H1 (cell line): ENCODE measurements around the gene PTAR1. TPM values are rescaled to one million over a fixed set of nuclear protein-coding genes. Genes with fewer than 3 reads are reported as not detected.

Source experiments
- CTCF ChIA-PET: fragments of 300-600 bp; sonication (Branson Sonifier 250); formaldehyde crosslinking; loops from one replicate; lab custom pipeline; 2021; ENCODE audit not compliant: partially characterized antibody; lab: Charles Lee
- POLR2A ChIA-PET: fragments of 300-600 bp; sonication (Branson Sonifier 250); formaldehyde crosslinking; loops from one replicate; lab custom pipeline; 2021; ENCODE audit warnings: inconsistent platforms; ENCODE audit not compliant: partially characterized antibody; lab: Charles Lee
- DNase-seq, 2 experiments: peaks; one replicate each; pipeline versions ENCODE4 v3.0.0 to v3.0.0-alpha.2; 2010 to 2022; ENCODE audit warnings: low spot score in 2 of 2, low read depth in 1 of 2, mixed read lengths in 1 of 2
- FAIRE-seq: peaks from 2 replicates; lab custom pipeline; 2011; peaks lifted over from hg19 to GRCh38; lab: Jason Lieb, UNC
- H2AFZ ChIP-seq: 2 replicates; pipeline ENCODE4 v1.8.1; 2012; ENCODE audit warnings: low read length, inconsistent platforms
- H2AK5ac ChIP-seq: 2 replicates; pipeline ENCODE4 v1.6.1; 2013; ENCODE audit warnings: low read depth, low read length
- H2BK120ac ChIP-seq: replicated peaks from 2 replicates; pipeline ENCODE3; 2013; ENCODE audit warnings: low read depth, low read length, inconsistent platforms
- H2BK12ac ChIP-seq: 2 replicates; pipeline ENCODE4 v1.6.1; 2013; ENCODE audit warnings: low read depth, low read length
- H2BK15ac ChIP-seq: 2 replicates; pipeline ENCODE4 v1.6.1; 2013; ENCODE audit warnings: low read length
- H2BK20ac ChIP-seq: 2 replicates; pipeline ENCODE4 v1.6.1; 2013; ENCODE audit warnings: low read length
- H2BK5ac ChIP-seq: 2 replicates; pipeline ENCODE4 v1.6.1; 2013; ENCODE audit warnings: low read depth, low read length
- H3K14ac ChIP-seq: 2 replicates; pipeline ENCODE4 v1.6.1; 2013; ENCODE audit warnings: inconsistent platforms; ENCODE audit not compliant: insufficient read length
- H3K18ac ChIP-seq: 2 replicates; pipeline ENCODE4 v1.6.1; 2013; ENCODE audit warnings: low read length; ENCODE audit errors: extremely low read depth
- H3K23ac ChIP-seq: 2 replicates; pipeline ENCODE4 v1.6.1; 2013; ENCODE audit warnings: inconsistent platforms; ENCODE audit not compliant: insufficient read length
- H3K23me2 ChIP-seq: 2 replicates; pipeline ENCODE4 v1.6.1; 2013; ENCODE audit warnings: low read depth, low read length
- H3K27ac ChIP-seq: 2 replicates; pipeline ENCODE4 v1.6.1; 2011; ENCODE audit warnings: low read depth, low read length, inconsistent platforms
- H3K27me3 ChIP-seq, 4 experiments: replicated peaks in 1 of 4; 1 replicate in 1 of 4; 2 replicates in 3 of 4; pipeline versions ENCODE4 v1.6.1 to v1.8.1; 2011 to 2013; ENCODE audit warnings: low read length in 3 of 4, mild to moderate bottlenecking in 3 of 4, inconsistent platforms in 2 of 4, mixed read lengths in 2 of 4, moderate library complexity in 1 of 4; ENCODE audit not compliant: control insufficient read depth in 3 of 4, insufficient read depth in 3 of 4; ENCODE audit errors: extremely low read depth in 1 of 4
- H3K36me3 ChIP-seq, 4 experiments: 2 replicates each; pipeline versions ENCODE4 v1.6.1 to v1.8.1; 2011 to 2013; ENCODE audit warnings: mild to moderate bottlenecking in 4 of 4, low read length in 3 of 4, moderate library complexity in 2 of 4, control low read depth in 1 of 4, inconsistent platforms in 1 of 4; ENCODE audit not compliant: insufficient read depth in 4 of 4, control insufficient read depth in 2 of 4
- H3K4ac ChIP-seq: replicated peaks from 2 replicates; pipeline ENCODE3; 2013; ENCODE audit warnings: low read length, low read depth, mixed read lengths, inconsistent platforms; ENCODE audit not compliant: insufficient read length
- H3K4me1 ChIP-seq, 4 experiments: replicated peaks in 1 of 4; 1 replicate in 1 of 4; 2 replicates in 3 of 4; pipeline versions ENCODE4 v1.6.1 to v1.8.1; 2011 to 2013; ENCODE audit warnings: low read length in 3 of 4, inconsistent platforms in 2 of 4, mixed read lengths in 1 of 4; ENCODE audit not compliant: insufficient read depth in 4 of 4, control insufficient read depth in 3 of 4
- H3K4me2 ChIP-seq, 2 experiments: 2 replicates each; pipeline versions ENCODE4 v1.6.1 to v1.8.1; 2011 to 2013; ENCODE audit warnings: low read depth in 2 of 2, low read length in 2 of 2, control low read depth in 1 of 2, inconsistent platforms in 1 of 2, mild to moderate bottlenecking in 1 of 2; ENCODE audit not compliant: insufficient read depth in 1 of 2
- H3K4me3 ChIP-seq, 4 experiments: fragments of 200-600, 300-600 bp in 1 of 4; sonication (generic), shearing (Covaris generic), sonication (Bioruptor Twin) in 1 of 4; 2 replicates each; pipeline versions ENCODE4 v1.5.1 to v1.8.1; 2011 to 2016; ENCODE audit warnings: low read length in 4 of 4, low read depth in 3 of 4, control low read depth in 2 of 4, inconsistent platforms in 2 of 4, mild to moderate bottlenecking in 2 of 4, mixed read lengths in 1 of 4, moderate library complexity in 1 of 4; ENCODE audit not compliant: insufficient read depth in 2 of 4; ENCODE audit errors: extremely low read depth in 1 of 4
- H3K56ac ChIP-seq: replicated peaks from 2 replicates; pipeline ENCODE3; 2013; ENCODE audit warnings: low read depth, mild to moderate bottlenecking, mixed read lengths, low read length, inconsistent platforms; ENCODE audit not compliant: insufficient read length
- H3K79me1 ChIP-seq: 2 replicates; pipeline ENCODE4 v1.6.1; 2013; ENCODE audit warnings: low read depth, low read length, control low read depth
- H3K79me2 ChIP-seq, 2 experiments: 2 replicates each; pipeline versions ENCODE4 v1.6.1 to v1.8.1; 2012 to 2013; ENCODE audit warnings: low read length in 2 of 2, mild to moderate bottlenecking in 2 of 2, inconsistent platforms in 1 of 2; ENCODE audit not compliant: insufficient read depth in 2 of 2, control insufficient read depth in 1 of 2
- H3K9ac ChIP-seq, 4 experiments: replicated peaks in 1 of 4; 1 replicate in 1 of 4; 2 replicates in 3 of 4; pipeline versions ENCODE4 v1.6.1 to v1.8.1; 2011 to 2013; ENCODE audit warnings: low read depth in 3 of 4, low read length in 3 of 4, control low read depth in 2 of 4, mild to moderate bottlenecking in 2 of 4, moderate library complexity in 2 of 4, inconsistent platforms in 1 of 4; ENCODE audit errors: extremely low read depth in 1 of 4
- H3K9me3 ChIP-seq, 2 experiments: 2 replicates each; pipeline versions ENCODE4 v1.6.1 to v1.8.1; 2012 to 2013; ENCODE audit warnings: mild to moderate bottlenecking in 2 of 2, moderate library complexity in 2 of 2, control low read depth in 1 of 2, inconsistent platforms in 1 of 2, low read depth in 1 of 2, low read length in 1 of 2, mixed read lengths in 1 of 2; ENCODE audit not compliant: insufficient read depth in 2 of 2
- H4K20me1 ChIP-seq, 2 experiments: replicated peaks in 1 of 2; 2 replicates each; pipeline versions ENCODE3 to v1.8.1; 2011 to 2013; ENCODE audit warnings: inconsistent platforms in 2 of 2, low read length in 2 of 2, mild to moderate bottlenecking in 1 of 2; ENCODE audit not compliant: insufficient read depth in 2 of 2, control insufficient read depth in 1 of 2
- H4K5ac ChIP-seq: 2 replicates; pipeline ENCODE4 v1.6.1; 2013; ENCODE audit warnings: low read length, low read depth, mixed read lengths, inconsistent platforms; ENCODE audit not compliant: insufficient read length
- H4K8ac ChIP-seq: 2 replicates; pipeline ENCODE4 v1.8.0; 2013; ENCODE audit warnings: mild to moderate bottlenecking, moderate library complexity, low read length, inconsistent platforms; ENCODE audit not compliant: insufficient read depth; ENCODE audit errors: extremely low read depth
- H4K91ac ChIP-seq: replicated peaks from 2 replicates; pipeline ENCODE3; 2013; ENCODE audit warnings: low read length, mixed read lengths, inconsistent platforms; ENCODE audit not compliant: insufficient read length
- BACH1 ChIP-seq: IDR thresholded peaks from 2 replicates; pipeline ENCODE4 v1.6.1; 2012; ENCODE audit warnings: low read length, improper control_type of control experiment
- BRCA1 ChIP-seq: IDR thresholded peaks from 2 replicates; pipeline ENCODE4 v1.6.1; 2012; ENCODE audit warnings: low read depth, low read length, improper control_type of control experiment
- EP300 ChIP-seq, 2 experiments: IDR thresholded peaks; 1 replicate in 1 of 2; 2 replicates in 1 of 2; pipeline ENCODE4 v1.6.1; 2011 to 2012; ENCODE audit warnings: low read depth in 2 of 2, low read length in 2 of 2, mild to moderate bottlenecking in 2 of 2, borderline replicate concordance in 1 of 2, inconsistent platforms in 1 of 2, moderate library complexity in 1 of 2
- GABPA ChIP-seq: IDR thresholded peaks from 2 replicates; pipeline ENCODE4 v1.6.1; 2011; ENCODE audit warnings: mild to moderate bottlenecking, low read length, moderate library complexity, borderline replicate concordance; ENCODE audit not compliant: insufficient read depth
- GTF2F1 ChIP-seq: IDR thresholded peaks from 2 replicates; pipeline ENCODE4 v1.6.1; 2012; ENCODE audit warnings: low read depth, low read length, improper control_type of control experiment, borderline replicate concordance
- HDAC6 ChIP-seq: IDR thresholded peaks from one replicate; pipeline ENCODE4 v1.7.1; 2012; ENCODE audit warnings: low read depth, mild to moderate bottlenecking, inconsistent platforms, low read length, moderate library complexity
- KDM1A ChIP-seq: fragments of 200-600, 300-600 bp; sonication (generic); IDR thresholded peaks from 2 replicates; pipeline ENCODE4 v1.7.1; 2016; ENCODE audit warnings: mild to moderate bottlenecking, low read length, borderline replicate concordance
- KDM5A ChIP-seq: fragments of 200-600 bp; IDR thresholded peaks from 2 replicates; pipeline ENCODE4 v1.7.1; 2012; ENCODE audit warnings: mild to moderate bottlenecking, low read length, inconsistent platforms, mixed read lengths
- NRF1 ChIP-seq: IDR thresholded peaks from 2 replicates; pipeline ENCODE4 v1.6.1; 2011; ENCODE audit warnings: mild to moderate bottlenecking, low read depth, low read length, improper control_type of control experiment
- PHF8 ChIP-seq: fragments of 200-600 bp; sonication (generic); conservative IDR thresholded peaks from 2 replicates; pipeline ENCODE4 v1.7.1; 2012; ENCODE audit warnings: low read depth, mild to moderate bottlenecking, inconsistent platforms, low read length, moderate library complexity
- POLR2AphosphoS5 ChIP-seq: IDR thresholded peaks from 2 replicates; pipeline ENCODE4 v1.6.1; 2011; ENCODE audit warnings: low read depth, low read length
- RXRA ChIP-seq: IDR thresholded peaks from 2 replicates; pipeline ENCODE4 v1.6.1; 2011; ENCODE audit warnings: low read depth, mild to moderate bottlenecking, low read length, moderate library complexity; ENCODE audit not compliant: insufficient read depth
- SIRT6 ChIP-seq: IDR thresholded peaks from one replicate; pipeline ENCODE4 v1.7.1; 2012; ENCODE audit warnings: low read length, inconsistent platforms
- YY1 ChIP-seq: IDR thresholded peaks from 2 replicates; pipeline ENCODE4 v1.6.1; 2011; ENCODE audit warnings: low read depth, mild to moderate bottlenecking, low read length
- ZNF274 ChIP-seq: IDR thresholded peaks from 2 replicates; pipeline ENCODE4 v1.7.0; 2012; ENCODE audit warnings: low read length, borderline replicate concordance; ENCODE audit errors: extremely low read depth
- WGBS, 2 experiments: shearing (Covaris generic) in 1 of 2; methylation state at CpG; one replicate each; pipeline versions ENCODE4 v1.1.6 to v1.1.7; 2013 to 2015; ENCODE audit warnings: low lambda C conversion rate in 2 of 2, mixed read lengths in 2 of 2, inconsistent platforms in 1 of 2, low coverage in 1 of 2, missing lambda C conversion rate in 1 of 2; ENCODE audit not compliant: insufficient replicate concordance in 2 of 2, insufficient coverage in 1 of 2, insufficient read length in 1 of 2; ENCODE audit errors: extremely low coverage in 1 of 2, missing lambda C conversion rate in 1 of 2; 5-methylcytosine and 5-hydroxymethylcytosine counted together
- polyA plus RNA-seq, 7 experiments: library from polyadenylated mRNA; depleted of rRNA in 3 of 7; stranded (reverse) in 5 of 7; unstranded in 2 of 7; fragments of >200 nt in 5 of 7; fragments of 200-250 nt in 2 of 7; gene quantifications; 1 replicate in 5 of 7; 2 replicates in 1 of 7; 4 replicates in 1 of 7; pipeline versions ENCODE4 v1.2.1 to v1.2.3, GENCODE V29; 2011 to 2013; ENCODE audit warnings: missing spikeins in 2 of 7, mixed read lengths in 2 of 7
- total RNA-seq: library from RNA; stranded (reverse); fragmentation: NEBNext Ultra II Directional; extraction: Animal tissue kit (Norgen Biotek cat#: 25700); gene quantifications from 2 replicates; pipeline ENCODE4 v1.2.1, GENCODE V29; 2021

Gene PTAR1
- total and polyA plus RNA-seq, 2 of the 8 experiments (the other 6 are each of a cell fraction or from before 2014, with no cell fraction given) = 19.5 to 84.9 TPM

DNA sequence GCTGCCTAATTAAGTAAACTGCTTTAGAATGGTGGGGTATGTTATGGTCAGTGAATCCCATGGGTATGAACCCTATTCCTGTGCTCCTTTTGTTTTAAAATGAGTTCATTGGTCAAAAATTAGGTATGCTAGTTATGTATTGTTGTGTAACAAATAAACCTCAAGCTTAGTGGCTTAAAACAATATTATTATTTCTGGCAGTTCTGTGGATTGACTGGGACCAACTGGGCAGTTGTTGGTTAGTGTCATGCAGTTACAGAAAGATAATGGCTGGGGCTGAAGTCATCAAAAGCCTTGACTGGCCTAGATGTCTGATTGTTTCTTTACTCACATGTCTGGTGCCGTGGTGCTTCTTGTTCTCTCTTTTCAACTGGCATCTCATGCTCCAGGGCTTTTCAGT lies 8.9 kb upstream of the PTAR1 start:
- H3K9me3 ChIP-seq = 0 out of 4 replicates have a peak, but pooled peaks cover 0 to 2% of the 10 kb centered on the region in 2 experiments
- ChIA-PET CTCF (no interaction called here), POLR2A (interaction anchor here (1.0 kb wide), 1 partner anchor 10 kb away, joined by 3 read pairs; no protein-coding TSS in a partner anchor)
- no peaks in the 10 kb centered on the region for H4K20me1 ChIP-seq
- H2AK5ac ChIP-seq = no peak overlapping the region
- no peak overlapping the region for H2BK15ac ChIP-seq
- no peak for DNase-seq
- no peak overlapping the region for H3K27ac ChIP-seq
- H3K27me3 ChIP-seq = no peaks in the 10 kb centered on the region
- H2BK20ac ChIP-seq = peak overlapping the region; percentile 72; the same call in 1 of the 2 replicates
- no peak overlapping the region for H3K18ac ChIP-seq
- no peaks in the 10 kb centered on the region for H3K23me2 ChIP-seq
- peaks cover 0 to 4% (median 1%) of the 10 kb centered on the region in 4 experiments; a peak in 3 of 7 replicates for H3K4me1 ChIP-seq
- H3K36me3 ChIP-seq = no peaks in the 10 kb centered on the region
- WGBS, 2 experiments = 82% methylated on average over 1 of the region's 1 CpG; no CpG with 5 or more reads in 1 of the 2 experiments
- no peak overlapping the region for H4K91ac ChIP-seq
- no peak overlapping the region for H3K9ac ChIP-seq
- no peak overlapping the region for H3K4me2 ChIP-seq
- no peak for FAIRE-seq
- H2BK12ac ChIP-seq = no peak overlapping the region; the same call in 1 of the 2 replicates
- no peak overlapping the region for H2BK120ac ChIP-seq
- H3K56ac ChIP-seq = no peak overlapping the region
- no peak overlapping the region for H2BK5ac ChIP-seq
- H3K4ac ChIP-seq = peak overlapping the region; percentile 32
- H3K79me1 ChIP-seq = no peaks in the 10 kb centered on the region
- no peak overlapping the region for H3K14ac ChIP-seq
- H4K8ac ChIP-seq = no peak overlapping the region
- H3K4me3 ChIP-seq = no peak overlapping the region
- no peaks in the 10 kb centered on the region for H3K79me2 ChIP-seq
- no peak overlapping the region for H4K5ac ChIP-seq
- H3K23ac ChIP-seq = no peak overlapping the region
- no peak overlapping the region for H2AFZ ChIP-seq
- TF ChIP-seq BACH1 (no peak), POLR2AphosphoS5 (no peak), SIRT6 (no peak), HDAC6 (no peak), NRF1 (no peak), BRCA1 (no peak), GTF2F1 (no peak), ZNF274 (no peak), YY1 (no peak), EP300 (IDR thresholded peaks at IDR 0.05; ENCODE audit: borderline replicate concordance in 1 of 2, low read depth in 2 of 2, low read length in 2 of 2) (no peak), GABPA (no peak), KDM5A (no peak), KDM1A (no peak), RXRA (no peak), PHF8 (no peak)
